Fibroblast of villous mesenchyme (primary cell): Measurements from ENCODE around the gene GNL3L. TPM values are rescaled to one million over a fixed set of nuclear protein-coding genes. Genes with fewer than 3 reads are reported as not detected.

Source experiments
- DNase-seq: peaks from one replicate; pipeline ENCODE4 v3.0.0-alpha.2; 2010; ENCODE audit warnings: low read depth
- H3K4me3 ChIP-seq: 2 replicates; pipeline ENCODE4 v1.5.1; 2011; ENCODE audit warnings: low read depth, mild to moderate bottlenecking, low read length
- CTCF ChIP-seq: IDR thresholded peaks from 2 replicates; pipeline ENCODE4 v1.5.1; 2012; ENCODE audit warnings: low read depth, mild to moderate bottlenecking, low read length; ENCODE audit not compliant: insufficient read depth
- total RNA-seq: library from RNA; depleted of rRNA; stranded (reverse); fragments of >200 nt; gene quantifications from 2 replicates; pipeline ENCODE4 v1.2.3, GENCODE V29; 2012

GNL3L gene
- total RNA-seq, 1 donor: 49.2 TPM

- peak overlapping the region; percentile 67 for H3K4me3 ChIP-seq
- DNase-seq: peak; percentile 28
- TF ChIP-seq CTCF: no peak
Measured at GRCh38 chrX:54494989-54495813, 34.8 kb upstream of the GNL3L start.

- peak; percentile 51 for DNase-seq
- no peak for TF ChIP-seq CTCF
Measured at GRCh38 chrX:54495814-54496516, 34.1 kb upstream of the GNL3L start, which contains the start of gene FGD1. Gene FGD1 (minus strand): TSS chrX:54496234. CDS start chrX:54495432, 802 bp downstream.

GRCh38 chrX:54496517-54496852, 33.5 kb upstream of the GNL3L start:
- TF ChIP-seq CTCF: no peak
- no peak for DNase-seq
- peak overlapping the region; percentile 67 for H3K4me3 ChIP-seq

More at GRCh38 chrX:54495814-54496516, 34.1 kb upstream of the GNL3L start, which contains the start of gene FGD1:
- peak within 1 kb of the TSS; percentile 67 for H3K4me3 ChIP-seq

- TF ChIP-seq CTCF: no peak
- no peak for DNase-seq
- H3K4me3 ChIP-seq: no peak overlapping the region
Measured at GRCh38 chrX:54496936-54497335, 33.1 kb upstream of the GNL3L start.

- peak; percentile 35 for DNase-seq
Measured at GRCh38 chrX:54509400-54509799, 20.6 kb upstream of the GNL3L start.

GRCh38 chrX:54529151-54529550, 868 bp upstream of the GNL3L start:
- TF ChIP-seq CTCF: no peak
- H3K4me3 ChIP-seq: no peak overlapping the region
- no peak for DNase-seq

More at GRCh38 chrX:54509400-54509799, 20.6 kb upstream of the GNL3L start:
- no peak for TF ChIP-seq CTCF
- no peak overlapping the region for H3K4me3 ChIP-seq
